ENCODE results near the gene PITPNM3. TPM values are rescaled to one million over a fixed set of nuclear protein-coding genes. Genes with fewer than 3 reads are reported as not detected.

PITPNM3 gene
- total RNA-seq, 2 experiments from 2014 or later = 0.87 to 0.92 TPM

- DNase-seq (no peak), ATAC-seq (no peak)
- Mint-ChIP-seq H3K9me3 (no peaks in the 10 kb centered on the region), H3K27ac (no peak overlapping the region), H3K36me3 (ENCODE audit: low read depth) (no peaks in the 10 kb centered on the region), H3K4me1 (ENCODE audit: low read depth) (peaks cover 12% of the 10 kb centered on the region), H3K27me3 (peaks cover 11% of the 10 kb centered on the region), H3K4me3 (no peak overlapping the region)
- ChIA-PET POLR2A (interaction anchor here (0.6 to 1.3 kb wide), 2 partner anchors 12 to 505 kb away, joined by 4 to 6 read pairs; no protein-coding TSS in a partner anchor), CTCF (interaction anchor here (1.2 kb wide), 1 partner anchor 30 kb away, joined by 3 read pairs; no protein-coding TSS in a partner anchor)
- TF ChIP-seq CTCF (IDR thresholded peaks at IDR 0.05) = no peak
- intact Hi-C loops (cut with micrococcal nuclease) = no loop called here
Measured at GRCh38 chr17:6442775-6443174, 113.6 kb downstream of the PITPNM3 start.

- Mint-ChIP-seq H3K4me3 (no peak overlapping the region), H3K27me3 (peaks cover 19% of the 10 kb centered on the region), H3K36me3 (ENCODE audit: low read depth) (no peaks in the 10 kb centered on the region), H3K4me1 (ENCODE audit: low read depth) (peaks cover 12% of the 10 kb centered on the region), H3K9me3 (no peaks in the 10 kb centered on the region), H3K27ac (no peak overlapping the region)
- no peak for TF ChIP-seq CTCF (IDR thresholded peaks at IDR 0.05)
- ChIA-PET CTCF (interaction anchor here (1.8 kb wide), 1 partner anchor 33 kb away, joined by 5 read pairs; no protein-coding TSS in a partner anchor), POLR2A (no interaction called here)
- no peak for ATAC-seq
- DNase-seq = no peak
- intact Hi-C loops (cut with micrococcal nuclease) = no loop called here
Measured at GRCh38 chr17:6439951-6440350, 116.4 kb downstream of the PITPNM3 start.

GRCh38 chr17:6437956-6438355, 118.4 kb downstream of the PITPNM3 start:
- H3K27me3 Mint-ChIP-seq = peaks cover 15% of the 10 kb centered on the region
- no peak overlapping the region for H3K27ac Mint-ChIP-seq
- intact Hi-C loops (cut with micrococcal nuclease) = no loop called here

GRCh38 chr17:6437466-6437865, 118.9 kb downstream of the PITPNM3 start:
- ATAC-seq (no peak), DNase-seq (no peak)
- POLR2A ChIA-PET = no interaction called here
- H3K27me3 Mint-ChIP-seq = peaks cover 15% of the 10 kb centered on the region
- no peaks in the 10 kb centered on the region for H3K36me3 Mint-ChIP-seq (ENCODE audit: low read depth)
- intact Hi-C loops (cut with micrococcal nuclease) = no loop called here
- CTCF ChIA-PET = interaction anchor here (2.6 kb wide), 1 partner anchor 845 kb away, joined by 10 read pairs; no protein-coding TSS in a partner anchor
- no peak overlapping the region for H3K4me3 Mint-ChIP-seq
- no peak overlapping the region for H3K27ac Mint-ChIP-seq
- TF ChIP-seq CTCF (IDR thresholded peaks at IDR 0.05) = no peak
- no peaks in the 10 kb centered on the region for H3K4me1 Mint-ChIP-seq (ENCODE audit: low read depth)
- H3K9me3 Mint-ChIP-seq = no peaks in the 10 kb centered on the region

More at GRCh38 chr17:6437956-6438355, 118.4 kb downstream of the PITPNM3 start:
- ChIA-PET POLR2A (no interaction called here), CTCF (no interaction called here)
- Mint-ChIP-seq H3K36me3 (ENCODE audit: low read depth) (no peaks in the 10 kb centered on the region), H3K9me3 (no peaks in the 10 kb centered on the region), H3K4me1 (ENCODE audit: low read depth) (no peaks in the 10 kb centered on the region), H3K4me3 (no peak overlapping the region)
- no peak for TF ChIP-seq CTCF (IDR thresholded peaks at IDR 0.05)
- ATAC-seq = no peak
- no peak for DNase-seq

GRCh38 chr17:6435968-6436367, 120.4 kb downstream of the PITPNM3 start:
- Mint-ChIP-seq H3K27ac (no peak overlapping the region), H3K36me3 (ENCODE audit: low read depth) (peaks cover under 1% of the 10 kb centered on the region), H3K9me3 (peaks cover 6% of the 10 kb centered on the region), H3K4me3 (no peak overlapping the region), H3K4me1 (ENCODE audit: low read depth) (no peaks in the 10 kb centered on the region), H3K27me3 (peaks cover 15% of the 10 kb centered on the region)
- TF ChIP-seq CTCF (IDR thresholded peaks at IDR 0.05) = peak; percentile 77
- peak; percentile 98 for ATAC-seq
- POLR2A ChIA-PET = interaction anchor here (0.7 kb wide), 1 partner anchor 139 kb away, joined by 3 read pairs; no protein-coding TSS in a partner anchor
- DNase-seq = peak; percentile 70
- CTCF ChIA-PET = interaction anchor here (0.6 to 2.6 kb wide), 18 partner anchors 10 to 873 kb away, joined by 3 to 21 read pairs (median 4); partner anchors contain the start of gene MED31
- intact Hi-C loops (cut with micrococcal nuclease) = no loop called here
